Anterior cingulate cortex (tissue), 58 donors: ENCODE results near the gene UTS2B.

Experiments
- DNase-seq, 58 donors: peaks; one replicate each; lab custom pipeline; 2025; lab: John Stamatoyannopoulos, UW

UTS2B gene

DNA sequence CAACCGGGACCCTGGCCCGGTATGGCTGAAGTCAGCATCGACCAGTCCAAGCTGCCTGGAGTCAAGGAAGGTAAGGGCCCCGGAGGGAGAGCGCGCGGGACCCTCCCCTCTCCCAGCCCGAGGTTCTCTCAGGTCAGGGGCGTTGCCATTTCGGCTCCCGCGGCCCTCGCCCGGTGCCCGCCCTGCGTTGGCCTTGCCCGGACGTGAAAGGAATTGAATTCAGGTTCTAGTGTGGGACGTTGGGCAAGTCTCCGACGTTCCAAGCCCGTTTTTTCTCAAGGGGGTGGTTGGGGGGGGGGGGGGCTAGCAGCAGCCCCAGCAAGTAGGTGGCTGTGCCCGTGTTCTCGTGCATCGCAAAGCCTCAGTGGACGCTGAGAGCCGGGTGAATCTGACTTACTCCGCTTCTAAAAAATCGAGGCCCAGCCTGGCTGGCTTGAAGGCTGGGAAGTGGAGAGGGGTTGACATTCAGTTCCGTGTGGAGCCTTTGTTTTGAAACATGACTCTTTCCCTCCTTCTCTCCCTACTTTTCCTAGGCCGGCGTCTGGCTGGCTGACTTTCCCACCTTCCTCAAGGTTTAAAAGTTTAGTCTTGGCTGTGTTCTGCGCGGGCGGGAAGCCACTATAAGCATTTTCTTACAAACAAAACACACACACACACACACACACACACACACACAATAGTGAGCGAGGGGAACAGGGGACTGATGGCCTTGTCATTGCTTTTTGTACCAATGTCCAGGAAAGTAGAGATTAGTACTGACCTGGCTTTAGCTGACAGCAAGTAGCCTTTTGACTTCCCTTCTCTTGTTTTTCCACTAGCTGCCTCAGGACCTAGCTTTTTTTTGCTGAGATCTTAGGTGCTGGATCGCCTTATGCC is at the start of gene UTS2B:
Gene UTS2B, minus strand, starts transcription at position 873 of the 876 bp plus-strand sequence. CDS start 48,337 bp downstream, outside the sequence.
- peak in 40 of 58 donors; percentile 3 to 68 (median 41) for DNase-seq

DNA sequence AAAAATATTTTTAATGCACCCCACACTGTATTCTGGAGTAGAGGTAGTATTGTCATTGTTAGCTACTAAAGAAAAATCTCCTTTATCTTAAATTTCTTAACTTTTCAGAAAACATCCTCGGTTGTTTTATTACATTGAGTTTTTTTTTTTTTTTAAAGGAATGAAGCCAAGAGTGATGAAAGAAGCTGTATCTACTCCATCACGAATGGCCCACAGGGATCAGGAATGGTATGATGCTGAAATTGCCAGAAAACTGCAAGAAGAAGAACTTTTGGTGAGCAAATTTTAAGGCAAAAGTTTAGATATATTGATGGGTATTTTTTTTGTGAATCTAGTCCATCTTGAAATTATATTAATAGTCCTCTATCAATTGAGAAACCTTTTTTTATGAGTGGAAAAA is 49.7 kb upstream of the UTS2B start:
- DNase-seq: no peak

GRCh38 chr3:191379446-191379845 is 49.1 kb upstream of the UTS2B start:
- DNase-seq: no peak

GRCh38 chr3:191378142-191378812 is 48.0 kb upstream of the UTS2B start:
- DNase-seq: no peak

DNA sequence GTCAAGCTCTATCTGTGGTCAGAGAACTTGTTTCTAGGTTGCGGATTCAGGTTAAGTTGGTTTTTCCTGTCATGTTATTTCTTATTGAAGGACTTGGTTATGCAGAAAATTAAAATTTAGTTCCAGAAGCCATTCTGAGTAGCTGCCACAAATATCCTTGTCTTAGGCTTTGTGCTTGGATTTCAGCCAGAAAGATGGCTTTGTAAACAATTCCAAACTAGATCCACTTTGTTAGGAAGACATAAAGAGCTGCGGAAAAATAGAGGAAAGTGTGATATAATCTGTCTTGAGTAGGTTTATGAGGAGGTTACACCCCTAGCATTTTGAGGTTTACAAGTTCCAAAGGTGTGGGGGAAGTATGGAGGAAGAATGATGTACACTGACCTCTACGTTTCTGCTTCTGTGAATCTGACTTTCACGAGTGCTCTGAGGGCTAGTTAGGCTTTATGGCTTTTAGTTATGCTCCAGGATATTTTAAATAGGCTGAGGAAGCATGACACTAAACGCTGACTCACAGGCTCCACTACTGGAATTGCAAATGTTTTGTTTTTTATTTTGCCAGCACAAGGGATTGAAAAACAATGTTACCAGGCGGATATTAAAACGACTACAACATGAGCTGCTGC is 46.3 kb upstream of the UTS2B start:
- DNase-seq: no peak

DNA sequence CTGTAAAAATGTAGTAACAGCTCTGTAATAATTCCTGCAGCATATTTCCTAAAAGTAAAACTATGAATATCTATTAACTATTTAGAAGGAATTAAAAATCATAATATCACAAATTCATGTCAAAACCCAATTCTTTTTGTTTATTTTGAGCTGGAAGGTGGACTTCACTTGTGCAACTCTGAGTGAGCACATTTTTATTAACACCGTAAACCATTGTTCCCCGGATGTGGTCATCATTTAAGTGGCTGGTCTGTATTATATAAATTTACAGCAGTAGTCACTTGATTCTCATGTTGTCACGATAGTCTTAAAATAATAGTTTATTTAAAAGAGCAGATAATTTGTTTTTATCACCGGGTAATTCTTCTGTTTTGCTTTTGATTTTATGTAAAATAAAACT is 43.0 kb upstream of the UTS2B start:
- DNase-seq: no peak

DNA sequence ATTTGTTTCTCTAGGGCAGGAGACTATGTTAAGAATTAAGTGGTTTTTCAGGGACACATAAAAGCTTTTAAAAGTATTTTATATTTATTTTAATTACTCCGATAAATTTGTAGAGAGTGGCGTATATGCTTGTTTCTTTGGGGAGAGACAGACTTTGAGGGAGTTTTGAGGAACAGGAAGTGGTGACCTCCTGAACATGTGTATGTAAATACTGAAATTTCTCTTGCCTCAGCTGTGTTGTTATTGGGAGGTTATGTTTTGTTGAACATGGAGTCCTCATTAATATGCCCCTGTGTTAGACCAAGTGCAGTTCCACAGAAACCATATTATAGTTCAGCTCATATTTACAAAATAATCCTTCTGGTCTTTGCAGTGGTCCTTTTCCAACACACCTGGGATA is 41.8 kb upstream of the UTS2B start:
- no peak for DNase-seq

DNA sequence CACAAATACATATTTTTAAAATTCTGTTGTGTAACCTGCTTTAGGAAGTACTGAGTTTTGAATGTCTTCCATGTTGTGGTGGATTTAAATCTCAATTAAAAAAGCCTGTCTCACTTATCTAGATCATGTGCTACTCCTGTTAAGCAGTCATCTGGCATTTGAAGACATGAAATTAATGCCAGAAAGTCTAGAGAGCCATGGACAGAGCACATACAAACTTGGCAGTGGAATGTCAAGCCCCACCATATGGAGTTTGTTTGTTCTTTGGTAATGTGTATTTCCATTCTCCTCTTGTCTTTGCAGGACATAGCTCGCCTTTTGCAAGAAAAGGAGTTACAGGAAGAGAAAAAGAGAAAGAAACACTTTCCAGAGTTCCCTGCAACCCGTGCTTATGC is 39.3 kb upstream of the UTS2B start:
- DNase-seq: no peak

- no peak for DNase-seq
Measured at GRCh38 chr3:191368755-191369615, 38.7 kb upstream of the UTS2B start.

DNA sequence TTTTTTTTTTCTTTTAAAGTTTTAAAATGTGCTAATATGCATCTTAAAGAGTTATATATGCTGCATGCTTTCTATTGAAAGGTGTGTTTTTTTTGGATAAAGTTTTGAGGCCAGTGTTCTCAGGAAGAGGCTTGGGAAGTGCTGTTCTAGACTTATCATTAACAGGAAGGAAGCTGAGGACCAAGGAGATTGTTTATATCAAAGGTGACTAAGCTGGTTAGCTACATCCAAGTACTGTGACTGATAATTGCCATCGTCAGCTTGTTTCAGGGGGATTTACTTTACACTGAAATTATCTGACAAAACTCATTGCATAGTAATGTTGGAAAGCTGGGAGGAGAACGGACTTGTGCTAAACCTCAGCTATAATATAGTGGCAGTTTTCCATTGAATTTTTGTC is 36.3 kb upstream of the UTS2B start:
- DNase-seq: no peak

DNA sequence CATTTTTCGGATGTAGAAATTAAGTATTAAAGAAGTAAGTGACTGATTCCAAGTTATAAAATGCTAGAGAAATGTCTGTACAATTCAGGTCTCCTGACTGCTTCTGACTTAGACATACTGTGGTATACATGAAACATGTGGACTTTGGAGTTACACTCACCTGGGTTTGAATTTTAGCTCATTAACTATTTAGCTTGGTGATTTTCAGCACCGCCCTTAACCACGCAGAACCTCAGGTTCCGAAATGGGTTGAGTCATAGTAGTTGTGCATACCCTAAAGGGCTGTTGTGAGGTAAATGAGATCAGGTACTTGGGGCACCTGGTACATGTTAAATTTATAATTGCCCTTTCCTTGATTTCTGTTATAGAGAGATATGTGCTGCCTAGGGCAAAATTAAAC is 32.9 kb upstream of the UTS2B start:
- DNase-seq: no peak

- no peak for DNase-seq
Measured at GRCh38 chr3:191362524-191363090, 32.3 kb upstream of the UTS2B start.

GRCh38 chr3:191362037-191362436 is 31.7 kb upstream of the UTS2B start:
- no peak for DNase-seq

DNA sequence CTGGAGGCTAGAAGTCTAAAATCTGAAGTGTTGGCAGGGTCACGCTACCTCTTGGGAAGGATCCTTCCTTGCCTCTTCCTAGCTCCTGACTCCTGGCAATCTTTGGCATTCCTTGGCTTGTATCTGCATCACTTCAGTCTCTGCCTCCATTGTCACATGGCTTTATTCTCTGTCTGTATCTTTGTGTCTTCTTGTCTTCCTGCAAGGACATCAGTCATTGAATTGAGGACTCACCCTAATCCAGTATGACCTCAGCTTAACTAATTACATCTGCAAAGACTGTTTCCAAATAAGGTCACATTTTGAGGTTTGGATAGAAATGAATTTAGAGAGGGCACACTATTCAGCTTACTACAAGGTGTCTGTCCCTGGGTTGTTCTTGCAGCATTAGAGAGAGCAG is 31.1 kb upstream of the UTS2B start:
- no peak for DNase-seq

GRCh38 chr3:191360620-191361019 is 30.3 kb upstream of the UTS2B start:
- no peak for DNase-seq

GRCh38 chr3:191358929-191359328 is 28.6 kb upstream of the UTS2B start:
- no peak for DNase-seq

DNA sequence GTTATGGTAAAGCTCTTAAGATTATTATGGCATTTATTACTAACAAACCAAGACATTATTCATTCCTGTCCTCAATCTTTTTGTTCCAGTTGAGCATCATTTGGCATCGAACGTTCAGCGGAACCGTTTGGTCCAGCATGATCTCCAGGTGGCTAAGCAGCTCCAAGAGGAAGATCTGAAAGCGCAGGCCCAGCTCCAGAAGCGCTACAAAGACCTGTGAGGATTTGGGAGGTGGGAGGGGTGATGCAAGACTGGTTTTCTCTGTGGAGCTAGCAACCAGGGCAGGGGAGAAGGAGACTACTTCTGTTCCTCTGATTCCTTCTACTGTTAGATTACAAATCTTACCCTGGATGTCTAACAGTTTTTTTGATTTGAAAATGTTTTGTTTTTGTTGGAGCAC is 27.6 kb upstream of the UTS2B start:
- DNase-seq: no peak

DNA sequence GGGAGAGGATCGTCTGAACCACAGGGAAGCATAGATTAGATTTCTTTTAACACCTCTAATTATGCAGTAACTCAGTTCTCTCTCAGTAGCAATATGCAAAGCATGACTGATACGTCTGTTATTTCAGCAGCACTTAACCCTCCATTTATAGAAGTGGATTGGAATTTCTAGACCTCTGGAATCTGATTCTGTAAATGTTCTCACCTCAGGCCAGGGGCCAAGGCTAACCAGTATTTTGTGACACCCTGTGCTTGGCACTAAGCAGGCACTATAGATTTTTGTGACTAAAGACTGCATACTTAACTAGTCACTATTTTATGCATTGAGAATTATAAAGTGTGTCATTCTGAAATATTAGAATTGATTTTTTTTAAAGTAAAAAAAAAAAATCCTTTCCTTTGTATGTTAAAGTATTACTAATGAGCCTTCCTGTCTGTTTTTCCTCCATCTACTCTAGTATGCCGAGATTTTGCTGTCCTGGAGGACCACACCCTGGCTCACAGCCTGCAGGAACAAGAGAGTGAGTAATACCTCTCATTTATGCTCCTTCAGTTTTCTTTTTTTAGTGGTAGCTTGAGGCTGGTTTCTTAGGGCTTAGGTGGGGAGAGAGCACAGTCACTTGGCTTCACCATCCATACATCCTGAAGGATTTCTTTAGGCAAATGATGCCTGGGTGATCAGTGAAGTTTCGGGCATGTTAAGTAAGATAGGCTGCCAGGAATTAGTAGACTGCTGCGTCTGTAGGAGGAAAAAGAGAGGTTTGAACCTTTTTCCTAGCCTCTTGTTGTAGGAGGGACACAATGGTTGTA is 26.5 kb upstream of the UTS2B start:
- DNase-seq: no peak

DNA sequence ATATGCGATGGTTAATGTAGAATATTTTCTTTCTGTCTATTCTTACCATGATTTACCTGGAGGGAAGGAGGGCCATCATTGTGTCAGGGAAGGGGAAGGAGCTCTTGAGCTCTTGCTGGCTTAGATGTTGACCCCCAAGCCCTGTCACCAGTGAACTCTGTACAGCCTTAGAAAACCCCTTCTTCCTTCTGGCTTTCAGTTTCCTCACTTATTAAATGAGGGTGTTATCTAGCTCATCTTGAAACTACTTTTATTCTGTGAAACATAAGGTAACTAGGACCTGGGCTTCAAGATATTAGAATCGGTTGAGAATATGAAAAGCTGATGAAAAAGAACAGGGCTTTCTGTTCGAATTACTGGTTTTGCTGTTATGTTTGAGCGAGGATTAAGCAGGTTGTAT is 25.1 kb upstream of the UTS2B start:
- DNase-seq: no peak
